Liver (tissue), 3 donors: ENCODE data around the gene ACCSL.

ENCODE experiments used
- CTCF ChIP-seq: fragments of 150-350 bp; IDR thresholded peaks from 2 replicates; pipeline ENCODE4 v1.5.1; 2017; ENCODE audit warnings: improper control_type of control experiment, low read depth, low read length; ENCODE audit not compliant: missing input control
- EGR1 ChIP-seq, 2 donors: IDR thresholded peaks; 2 replicates each; pipeline ENCODE4 v1.6.1; 2016 to 2018; ENCODE audit warnings: antibody characterized with exemption in 2 of 2, low read depth in 2 of 2
- GABPA ChIP-seq, 2 donors: IDR thresholded peaks in 1 of 2; conservative IDR thresholded peaks in 1 of 2; 2 replicates each; pipeline ENCODE4 v1.6.1; 2016; ENCODE audit warnings: antibody characterized with exemption in 2 of 2, mild to moderate bottlenecking in 1 of 2, moderate library complexity in 1 of 2
- JUND ChIP-seq, 2 donors: IDR thresholded peaks; 2 replicates each; pipeline ENCODE4 v1.6.1; 2016; ENCODE audit warnings: antibody characterized with exemption in 2 of 2
- RAD21 ChIP-seq, 2 donors: IDR thresholded peaks; 2 replicates each; pipeline ENCODE4 v1.6.1; 2016; ENCODE audit warnings: antibody characterized with exemption in 2 of 2, mild to moderate bottlenecking in 2 of 2
- REST ChIP-seq: IDR thresholded peaks from 2 replicates; pipeline ENCODE4 v1.6.1; 2016; ENCODE audit warnings: antibody characterized with exemption, mild to moderate bottlenecking
- RXRA ChIP-seq, 2 donors: IDR thresholded peaks; 2 replicates each; pipeline ENCODE4 v1.6.1; 2017 to 2018; ENCODE audit warnings: antibody characterized with exemption in 2 of 2, mild to moderate bottlenecking in 1 of 2
- SP1 ChIP-seq: IDR thresholded peaks from 2 replicates; pipeline ENCODE4 v1.6.1; 2018; ENCODE audit warnings: antibody characterized with exemption, mild to moderate bottlenecking
- TAF1 ChIP-seq: conservative IDR thresholded peaks from 2 replicates; pipeline ENCODE4 v1.6.1; 2016; ENCODE audit warnings: antibody characterized with exemption, mild to moderate bottlenecking
- TF ChIP-seq, protein P1 (sequence below): IDR thresholded peaks from 2 replicates; pipeline ENCODE4 v1.6.1; 2016; ENCODE audit warnings: antibody characterized with exemption
- TF ChIP-seq, protein P2 (sequence below): IDR thresholded peaks from 2 replicates; pipeline ENCODE4 v1.6.1; 2016; ENCODE audit warnings: antibody characterized with exemption
- donor health status: healthy.
- donor health status: healthy.

DNA sequence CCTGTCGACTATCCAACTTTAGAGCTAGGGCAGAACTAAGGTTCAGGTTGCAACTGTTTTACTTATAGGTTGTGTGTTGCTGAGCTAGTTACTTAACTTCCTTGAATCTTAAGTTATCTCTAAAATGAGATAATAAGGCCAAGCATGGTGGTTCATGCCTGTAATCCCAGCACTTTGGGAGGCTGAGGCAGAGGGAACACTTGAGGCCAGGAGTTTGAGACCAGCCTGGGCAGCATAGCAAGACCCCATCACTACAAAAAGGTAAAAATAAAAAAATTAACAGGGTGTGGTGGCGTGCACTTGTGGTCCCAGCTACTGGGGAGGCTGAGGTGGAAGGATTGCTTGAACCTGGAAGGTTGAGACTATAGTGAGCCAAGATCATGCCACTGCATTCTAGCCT, 20.4 kb downstream of the ACCSL start:
- no peak for TF ChIP-seq CTCF
- no peak for TF ChIP-seq RAD21 (IDR thresholded peaks at IDR 0.05)
- TF ChIP-seq, protein P1, sequence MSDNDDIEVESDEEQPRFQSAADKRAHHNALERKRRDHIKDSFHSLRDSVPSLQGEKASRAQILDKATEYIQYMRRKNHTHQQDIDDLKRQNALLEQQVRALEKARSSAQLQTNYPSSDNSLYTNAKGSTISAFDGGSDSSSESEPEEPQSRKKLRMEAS = no peak
- TF ChIP-seq SP1 = no peak
- no peak for TF ChIP-seq GABPA (IDR thresholded peaks at IDR 0.05 in 1 of 2, conservative IDR thresholded peaks at IDR 0.05 in 1 of 2)
- no peak for TF ChIP-seq JUND (IDR thresholded peaks at IDR 0.05)
- no peak for TF ChIP-seq REST
- no peak for TF ChIP-seq TAF1
- TF ChIP-seq RXRA (IDR thresholded peaks at IDR 0.05) = no peak
- TF ChIP-seq, protein P2, sequence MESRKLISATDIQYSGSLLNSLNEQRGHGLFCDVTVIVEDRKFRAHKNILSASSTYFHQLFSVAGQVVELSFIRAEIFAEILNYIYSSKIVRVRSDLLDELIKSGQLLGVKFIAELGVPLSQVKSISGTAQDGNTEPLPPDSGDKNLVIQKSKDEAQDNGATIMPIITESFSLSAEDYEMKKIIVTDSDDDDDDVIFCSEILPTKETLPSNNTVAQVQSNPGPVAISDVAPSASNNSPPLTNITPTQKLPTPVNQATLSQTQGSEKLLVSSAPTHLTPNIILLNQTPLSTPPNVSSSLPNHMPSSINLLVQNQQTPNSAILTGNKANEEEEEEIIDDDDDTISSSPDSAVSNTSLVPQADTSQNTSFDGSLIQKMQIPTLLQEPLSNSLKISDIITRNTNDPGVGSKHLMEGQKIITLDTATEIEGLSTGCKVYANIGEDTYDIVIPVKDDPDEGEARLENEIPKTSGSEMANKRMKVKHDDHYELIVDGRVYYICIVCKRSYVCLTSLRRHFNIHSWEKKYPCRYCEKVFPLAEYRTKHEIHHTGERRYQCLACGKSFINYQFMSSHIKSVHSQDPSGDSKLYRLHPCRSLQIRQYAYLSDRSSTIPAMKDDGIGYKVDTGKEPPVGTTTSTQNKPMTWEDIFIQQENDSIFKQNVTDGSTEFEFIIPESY = no peak
- TF ChIP-seq EGR1 (IDR thresholded peaks at IDR 0.05; ENCODE audit: low read depth in 2 of 2) = no peak
